HG03175 (cell line): ENCODE results near the gene HOXC10.

Experiments
- ATAC-seq: cut with Tn5 transposase; IDR thresholded peaks from one replicate; pipeline ENCODE4 v1.9.1; 2021; ENCODE audit warnings: mild to moderate bottlenecking, moderate library complexity; ENCODE audit not compliant: unreplicated experiment

Gene HOXC10

GRCh38 chr12:54036620-54037359 is 51.8 kb downstream of the HOXC10 start:
- peak; percentile 42 for ATAC-seq

GRCh38 chr12:54037360-54038283 is 52.7 kb downstream of the HOXC10 start:
- no peak for ATAC-seq

- no peak for ATAC-seq
Observed at GRCh38 chr12:54038284-54038870, 53.4 kb downstream of the HOXC10 start.

- no peak for ATAC-seq
Observed at GRCh38 chr12:54038871-54039414, 54.0 kb downstream of the HOXC10 start.

- ATAC-seq: no peak
Observed at GRCh38 chr12:54039417-54040147, 54.6 kb downstream of the HOXC10 start.
